Measurements from ENCODE around the gene IGDCC3.

Gene IGDCC3

DNA sequence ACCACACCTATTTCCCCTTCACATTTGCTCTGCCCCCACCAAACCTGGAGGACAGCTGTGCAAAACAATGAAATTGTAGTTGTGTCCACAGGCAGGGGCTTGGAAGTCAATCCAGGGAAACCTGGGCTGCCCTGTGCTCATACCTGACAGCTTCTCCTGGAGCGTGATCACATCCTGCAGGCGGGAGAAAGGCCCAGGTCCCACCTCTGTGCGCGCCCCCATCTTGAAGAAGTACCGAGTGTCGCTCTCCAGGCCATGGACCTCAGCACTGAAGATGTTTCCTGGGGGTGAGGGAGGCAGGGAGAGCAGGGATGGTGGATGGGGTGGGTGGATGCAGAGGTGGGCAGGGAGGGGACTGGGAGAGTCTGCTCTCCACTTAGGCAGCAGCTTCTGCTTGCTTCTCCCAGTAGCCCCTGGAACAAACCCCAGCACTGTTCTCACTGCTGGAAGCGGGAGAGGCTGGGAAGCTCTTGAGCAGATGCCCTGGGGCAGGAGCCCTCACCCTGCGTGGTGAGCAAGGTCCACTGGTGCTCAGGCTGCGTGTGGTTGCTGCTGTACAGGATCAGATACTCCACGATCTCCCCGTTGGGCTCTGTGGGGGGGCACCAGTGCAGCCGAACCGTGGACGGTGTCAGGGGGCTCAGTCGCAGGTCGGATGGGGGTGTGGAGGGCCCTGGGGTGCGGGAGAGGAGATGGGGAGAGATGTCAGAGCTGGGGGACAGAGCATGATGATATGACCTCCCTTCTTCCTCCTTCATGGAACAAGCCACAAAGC is 10.7 kb upstream of the IGDCC3 start:
- DNase-seq (ENCODE audit: low read depth in 1 of 2, low spot score in 1 of 2) = no peak

DNA sequence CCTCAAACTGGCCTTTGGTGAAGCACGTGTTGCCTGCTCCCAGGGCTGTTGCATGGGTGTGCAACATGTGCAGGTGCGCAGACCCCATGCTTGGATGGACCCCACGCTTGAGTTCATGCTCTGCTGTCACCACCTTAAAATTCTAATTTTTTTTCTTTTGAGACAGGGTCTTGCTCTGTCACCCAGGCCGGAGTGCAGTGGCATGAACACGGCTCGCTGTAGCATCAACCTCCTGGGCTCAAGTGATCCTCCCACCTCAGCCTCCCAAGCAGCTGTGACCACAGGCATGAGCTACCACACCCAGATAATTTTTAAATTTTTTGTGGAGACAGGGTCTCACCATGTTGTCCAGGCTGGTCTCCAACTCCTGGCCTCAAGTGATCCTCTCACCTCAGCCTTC is 9.1 kb upstream of the IGDCC3 start:
- no peak for DNase-seq (ENCODE audit: low read depth in 1 of 2, low spot score in 1 of 2)

DNA sequence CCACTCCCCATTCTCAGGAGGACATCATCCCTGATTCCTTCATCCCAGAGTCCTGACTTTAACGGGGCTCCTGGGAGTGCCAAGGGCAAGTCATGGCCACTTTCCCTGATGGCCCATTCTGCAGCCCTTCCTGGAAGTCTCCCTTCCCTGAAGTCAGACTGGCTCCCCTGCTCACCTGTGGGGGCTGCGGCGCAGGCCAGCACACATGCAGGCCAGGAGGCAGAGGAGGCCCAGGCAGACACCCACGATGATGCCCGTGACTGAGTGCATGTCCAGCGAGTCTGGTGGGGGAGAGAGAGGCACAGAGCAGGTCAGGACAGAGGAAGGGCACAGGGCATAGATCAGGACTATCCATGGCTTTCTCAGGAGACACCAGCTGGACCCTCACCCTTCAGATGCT is 8.6 kb upstream of the IGDCC3 start:
- no peak for DNase-seq (ENCODE audit: low read depth in 1 of 2, low spot score in 1 of 2)

DNA sequence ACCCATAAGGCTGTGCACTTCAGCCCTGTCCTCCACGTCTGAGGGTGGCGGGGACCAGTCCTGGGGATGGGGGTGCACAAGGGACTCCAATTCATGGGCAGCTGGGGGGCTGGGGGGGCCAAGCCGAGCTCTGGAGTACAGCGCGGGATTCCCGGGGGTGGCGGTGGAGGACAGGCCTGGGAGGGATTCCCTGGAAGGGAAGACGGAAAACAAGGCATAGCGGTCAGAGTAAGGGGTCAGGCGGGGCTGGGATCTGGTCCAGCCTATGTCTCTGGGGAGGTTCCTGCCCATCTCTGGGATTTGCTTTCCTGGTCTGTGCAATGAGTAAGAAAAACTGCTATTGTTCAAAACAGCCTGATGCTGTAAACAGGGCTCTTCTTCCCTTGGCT is 8.1 kb upstream of the IGDCC3 start:
- no peak for DNase-seq (ENCODE audit: low read depth in 1 of 2, low spot score in 1 of 2)

DNA sequence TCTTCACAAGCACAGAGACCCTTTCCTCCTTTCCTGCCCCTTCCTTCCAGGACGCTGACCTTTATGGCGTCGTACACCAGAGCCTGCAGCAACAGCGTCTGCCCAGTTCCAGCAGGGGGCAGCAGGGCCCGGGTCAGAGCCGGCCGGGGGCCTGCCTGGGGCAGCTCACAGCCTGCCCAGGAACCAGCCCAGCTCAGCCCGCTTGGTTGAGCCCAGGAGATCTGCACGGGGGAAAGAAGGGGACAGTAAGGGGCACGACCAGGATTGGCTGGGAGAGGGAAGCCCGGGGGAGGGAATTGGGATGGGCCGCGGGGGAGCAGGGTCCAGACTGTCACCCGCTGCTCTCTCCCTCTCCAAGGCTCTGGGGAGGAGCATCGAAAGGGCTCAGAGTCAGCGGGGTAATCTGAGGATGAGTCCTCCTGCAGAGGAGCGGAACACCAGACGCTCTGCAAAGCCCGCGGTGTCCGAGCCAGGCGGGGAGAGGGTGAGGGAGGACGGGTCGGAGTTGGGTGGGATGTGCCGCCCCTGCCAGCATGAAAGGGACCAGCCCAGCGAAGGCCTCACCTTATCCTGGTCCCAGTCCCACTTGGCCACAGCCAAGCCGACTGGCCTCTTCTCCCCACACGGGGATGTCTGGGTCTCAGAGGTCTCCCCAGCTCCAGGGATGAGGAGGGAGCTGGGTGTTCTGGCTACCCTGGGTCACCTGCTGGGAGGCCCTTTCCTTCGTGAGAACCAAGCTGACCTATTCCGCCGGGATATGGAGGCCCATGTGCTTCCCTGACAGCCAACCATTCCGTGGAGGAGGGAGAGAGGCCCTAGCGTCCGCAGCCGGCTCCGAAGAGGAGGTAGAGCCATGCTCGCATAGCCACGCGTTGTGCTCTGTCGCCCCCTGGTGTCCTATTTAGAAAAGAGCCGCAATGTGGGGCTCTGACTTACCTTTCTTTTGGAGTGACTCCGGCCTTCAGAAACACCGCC is 7.4 kb upstream of the IGDCC3 start:
- DNase-seq (ENCODE audit: low read depth in 1 of 2, low spot score in 1 of 2) = peak; percentile 69 to 72

DNA sequence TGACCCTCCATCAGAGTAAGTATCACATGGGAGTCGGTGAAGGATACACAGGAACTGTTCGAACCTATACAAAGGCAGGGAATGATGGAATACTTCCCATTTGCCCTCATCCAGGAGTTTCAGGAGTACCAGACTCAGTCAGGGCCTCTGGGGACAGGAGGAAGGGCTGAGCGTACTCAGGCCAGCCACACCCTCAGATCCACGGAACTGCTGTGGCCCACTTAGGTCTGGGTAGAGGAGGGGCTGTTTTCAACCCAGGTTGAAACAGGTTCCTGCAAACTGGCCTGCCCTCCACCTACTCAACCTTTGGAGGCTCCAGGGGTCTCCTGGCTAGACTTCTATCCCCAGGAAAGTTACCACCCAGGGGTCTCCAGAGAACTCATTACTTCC is 6.7 kb upstream of the IGDCC3 start:
- no peak for DNase-seq (ENCODE audit: low read depth in 1 of 2, low spot score in 1 of 2)

DNA sequence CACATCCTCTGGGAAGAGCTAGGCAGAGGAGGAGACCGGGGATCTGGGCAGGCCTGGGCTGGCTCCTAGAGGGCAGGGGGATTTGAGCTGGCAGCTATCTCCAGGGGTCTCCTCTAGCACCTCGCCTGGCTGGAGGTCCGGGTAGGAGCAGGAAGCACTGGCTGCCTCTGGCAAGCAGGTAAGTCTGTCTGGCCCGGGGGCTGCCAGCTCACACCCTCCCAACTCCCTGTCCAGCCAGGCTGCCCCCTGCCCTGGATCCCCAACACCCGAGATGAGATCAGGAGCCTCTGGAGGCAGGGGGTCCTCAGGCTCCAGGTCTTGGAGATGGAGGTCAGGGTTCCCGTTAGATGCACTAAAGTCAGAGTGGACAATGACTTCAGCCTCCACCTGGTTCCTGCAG is 6.2 kb upstream of the IGDCC3 start:
- DNase-seq (ENCODE audit: low read depth in 1 of 2, low spot score in 1 of 2) = no peak

DNA sequence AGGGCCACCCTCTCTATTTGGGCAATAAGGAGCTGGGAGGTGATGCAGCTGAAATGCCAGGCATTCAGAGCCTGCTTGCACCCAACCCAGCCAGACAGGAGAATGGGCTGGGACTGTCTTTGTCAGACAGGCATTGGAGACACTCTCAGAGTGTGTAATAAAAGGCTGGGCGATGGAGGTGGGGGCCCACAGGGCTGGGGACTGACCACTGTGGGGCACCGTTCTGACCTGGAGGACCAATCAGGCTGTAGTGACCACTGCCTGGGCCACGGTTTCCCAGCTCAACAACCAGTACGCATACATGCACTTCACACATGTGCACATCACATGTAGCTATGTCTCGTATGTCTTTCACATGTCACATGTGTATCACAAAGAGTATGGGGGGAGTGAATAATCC is 5.7 kb upstream of the IGDCC3 start:
- DNase-seq (ENCODE audit: low read depth in 1 of 2, low spot score in 1 of 2) = no peak

DNA sequence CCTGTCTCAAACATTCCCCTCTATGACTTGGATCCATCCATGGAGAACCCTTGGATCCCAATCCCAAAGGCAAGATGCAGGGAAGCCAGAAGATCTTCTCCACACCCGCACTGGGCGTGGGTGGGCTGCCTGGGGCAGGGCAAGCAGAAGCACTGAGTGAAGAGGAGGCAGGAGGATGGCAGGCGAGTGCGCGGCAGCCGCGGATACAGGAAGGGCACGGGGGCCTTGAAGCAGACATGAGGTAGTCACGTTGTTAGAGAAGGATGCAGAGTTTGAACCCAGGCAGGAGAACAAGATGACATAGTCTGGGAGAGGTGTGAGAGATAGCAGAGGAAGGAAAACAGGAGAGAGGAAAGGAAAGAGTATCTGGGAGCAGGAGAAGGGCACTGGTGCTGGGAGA is 5.1 kb upstream of the IGDCC3 start:
- DNase-seq (ENCODE audit: low read depth in 1 of 2, low spot score in 1 of 2) = no peak

DNA sequence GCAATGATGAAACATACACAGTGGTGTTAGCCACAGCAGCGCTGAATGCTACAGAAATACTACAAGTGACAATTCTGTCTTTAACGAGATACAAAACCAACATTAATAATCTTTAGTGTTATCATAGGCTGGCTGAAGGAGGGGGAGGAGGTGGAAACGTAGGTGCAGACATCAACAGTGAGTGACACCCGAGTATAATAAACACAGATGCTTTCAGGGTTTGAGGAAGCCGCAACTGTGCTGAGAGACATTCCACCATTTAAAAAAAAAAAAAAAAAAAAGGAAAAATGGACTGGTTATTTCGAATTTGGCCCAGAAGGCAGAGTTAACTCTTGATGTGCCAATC is 4.3 kb upstream of the IGDCC3 start:
- DNase-seq (ENCODE audit: low read depth in 1 of 2, low spot score in 1 of 2) = no peak

DNA sequence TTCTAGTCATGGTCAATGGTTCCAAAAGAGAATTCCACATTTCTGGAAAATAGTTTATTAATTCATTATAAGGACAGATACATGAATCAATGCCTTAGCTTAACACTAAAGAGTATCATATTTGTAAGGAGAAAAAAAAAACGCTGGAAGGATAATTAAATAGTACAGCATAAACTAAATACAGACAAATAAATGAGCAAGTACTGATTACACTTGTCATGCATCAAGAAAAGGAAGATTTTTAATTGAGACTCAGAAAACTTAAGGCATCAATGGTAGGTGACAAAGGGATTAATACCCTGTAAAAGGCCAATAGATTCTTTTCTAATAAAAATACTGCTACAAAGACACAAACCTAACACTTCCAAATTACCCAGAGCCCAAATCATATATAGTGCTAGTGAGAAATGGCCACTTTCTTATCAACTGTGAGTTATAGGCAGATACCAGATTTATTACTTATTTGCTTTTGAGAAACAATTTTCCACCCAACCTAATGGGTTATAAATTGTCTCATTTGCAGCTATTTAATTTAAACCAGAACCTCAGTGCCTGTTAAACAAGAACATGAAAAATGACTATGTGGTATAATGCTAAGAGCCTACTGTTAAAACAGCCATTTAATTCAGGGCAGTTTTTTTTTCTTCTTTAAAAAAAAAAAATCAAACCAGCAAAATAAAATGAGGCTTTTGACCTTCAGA is 3.8 kb upstream of the IGDCC3 start:
- DNase-seq (ENCODE audit: low read depth in 1 of 2, low spot score in 1 of 2) = no peak

DNA sequence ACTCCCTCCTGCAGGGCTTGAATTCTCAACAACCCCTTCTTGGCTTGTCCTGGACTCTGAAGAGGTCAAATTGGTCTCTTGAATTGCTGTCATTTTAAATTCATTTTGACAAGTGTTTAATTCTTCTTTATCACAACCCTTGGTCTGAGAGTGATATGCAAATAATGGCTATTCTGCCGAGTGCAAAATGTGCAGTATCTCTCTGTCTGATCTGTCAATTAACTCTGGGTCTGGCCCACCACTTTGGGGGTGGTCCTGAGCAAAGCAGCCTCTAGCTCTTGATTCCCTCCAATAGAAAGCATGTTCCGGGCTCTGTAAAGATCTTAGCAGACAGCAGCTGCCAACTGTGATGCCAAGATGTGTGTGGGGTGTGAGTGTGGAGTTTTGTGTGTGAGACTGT is 2.2 kb upstream of the IGDCC3 start:
- DNase-seq (ENCODE audit: low read depth in 1 of 2, low spot score in 1 of 2) = no peak

DNA sequence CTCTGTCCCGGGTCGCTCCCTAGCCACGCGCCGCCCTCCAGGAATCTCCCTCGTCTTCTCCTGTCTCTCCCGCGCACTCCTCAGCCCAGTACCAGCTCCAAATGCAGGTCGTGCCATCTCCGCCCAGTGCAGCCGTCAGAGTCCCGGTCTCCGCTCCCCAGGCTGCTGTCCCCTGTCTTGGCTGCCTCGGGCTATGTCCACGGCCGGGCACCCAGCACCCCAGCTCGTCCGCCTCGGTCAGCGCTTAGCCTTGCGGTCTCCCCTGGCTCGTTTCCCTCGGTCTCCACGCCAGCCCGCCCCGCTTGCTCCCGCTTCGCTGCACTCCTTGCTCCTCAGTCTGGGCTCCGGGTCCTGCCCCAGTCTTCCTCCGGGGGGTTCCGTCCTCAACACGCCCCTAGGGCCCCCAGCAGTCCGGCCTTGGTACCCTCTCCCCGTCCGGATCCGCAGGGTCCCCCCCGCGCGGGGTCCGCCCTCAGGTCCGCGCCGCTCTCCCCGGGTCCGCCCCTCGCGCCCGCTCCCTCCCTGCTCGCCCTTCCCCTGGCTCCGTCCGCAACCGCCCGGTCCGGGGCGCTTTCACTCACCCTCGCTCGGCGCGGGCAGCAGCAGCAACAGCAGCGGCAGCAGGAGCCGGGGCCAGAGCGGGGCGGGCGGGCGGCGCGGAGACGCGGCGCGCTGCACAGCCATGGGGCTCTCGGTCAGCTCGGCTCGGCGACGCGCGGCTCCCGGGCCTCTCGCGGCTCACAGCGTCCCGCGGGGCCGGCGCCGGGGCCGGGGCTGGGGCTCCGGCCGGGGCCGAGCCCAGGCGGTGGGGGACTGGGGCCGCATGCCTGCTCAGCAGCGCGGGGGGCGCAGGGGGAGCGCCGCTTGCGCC is 462 bp downstream of the IGDCC3 start:
- DNase-seq (ENCODE audit: low read depth in 1 of 2, low spot score in 1 of 2) = no peak

DNA sequence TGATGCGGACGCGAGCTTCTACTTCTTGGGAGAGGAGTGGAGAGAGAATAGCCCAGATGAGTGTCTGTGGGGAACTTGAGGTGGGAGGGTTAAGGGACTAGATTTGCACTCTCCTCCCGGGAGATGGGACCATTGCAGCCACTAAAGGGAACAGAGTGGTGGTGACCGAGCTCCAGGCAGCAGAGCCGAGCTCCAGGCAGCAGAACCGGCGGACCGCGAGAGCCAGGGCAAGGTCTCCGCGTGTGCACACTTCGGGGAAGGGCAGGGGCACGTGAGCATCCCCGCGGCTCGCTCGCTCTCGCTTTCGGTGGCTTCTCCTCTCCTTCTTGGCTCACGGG is 1.1 kb downstream of the IGDCC3 start:
- DNase-seq (ENCODE audit: low read depth in 1 of 2, low spot score in 1 of 2) = no peak

DNA sequence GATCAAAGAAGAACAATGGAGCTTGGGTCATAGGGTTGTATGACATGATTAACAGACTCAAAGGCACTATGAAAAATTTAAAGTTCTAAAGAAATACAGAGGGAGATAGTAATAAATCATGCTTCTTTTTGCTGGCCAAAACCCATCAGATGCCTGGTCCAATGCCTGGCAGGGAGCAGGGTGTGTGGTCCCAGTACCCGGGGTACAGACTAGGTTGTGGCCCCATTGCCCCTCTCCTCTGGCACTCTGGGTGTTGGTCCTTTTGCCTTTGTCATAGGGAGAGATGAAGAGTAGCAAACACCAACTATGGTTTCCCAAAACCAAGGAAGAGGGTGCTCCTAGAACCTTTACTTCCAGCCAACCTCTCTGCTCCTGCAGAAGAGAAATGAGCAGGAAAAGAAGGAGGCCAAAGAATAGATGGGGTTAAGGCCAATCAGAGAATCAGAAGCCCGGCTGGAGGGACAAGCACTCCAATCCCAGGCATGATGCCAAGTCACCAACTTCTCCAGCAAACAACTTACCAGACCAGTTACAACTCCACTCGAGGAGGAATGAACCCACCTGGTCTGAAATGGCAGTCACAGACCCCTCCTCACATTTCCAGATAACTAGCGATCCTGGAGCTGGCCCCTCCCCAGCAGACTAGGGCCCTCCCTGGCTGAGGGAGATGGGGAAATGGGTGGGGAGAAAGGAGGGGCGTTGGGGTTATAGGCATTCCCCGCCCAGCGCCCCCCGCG is 1.8 kb downstream of the IGDCC3 start:
- DNase-seq (ENCODE audit: low read depth in 1 of 2, low spot score in 1 of 2) = no peak

DNA sequence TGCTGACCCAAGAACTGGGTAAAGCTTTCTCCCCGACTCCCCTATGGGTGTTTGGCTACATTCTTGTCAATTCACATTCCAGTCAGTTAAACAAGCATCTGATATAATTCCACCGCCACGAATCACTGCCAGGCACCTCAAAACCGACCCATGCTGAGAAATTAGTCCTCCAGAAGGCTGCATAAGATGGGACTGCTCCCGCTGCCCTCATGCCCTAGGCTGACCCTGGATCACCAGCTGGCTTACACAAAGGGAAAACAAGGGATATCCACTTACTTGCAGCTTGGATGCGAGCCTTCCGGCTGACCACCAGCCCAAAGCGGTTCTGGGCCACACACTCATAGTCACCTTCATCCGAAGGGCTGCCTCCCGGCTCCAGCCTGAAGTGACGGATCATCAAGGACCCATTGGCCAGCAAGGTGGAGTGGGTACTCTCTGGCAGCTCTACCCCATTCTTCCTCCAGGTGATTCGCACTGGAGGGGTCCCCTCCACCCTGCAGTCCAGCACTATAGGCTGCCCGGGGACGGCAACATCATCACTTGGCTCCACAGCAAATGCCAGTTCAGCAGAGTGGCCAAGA is 2.9 kb downstream of the IGDCC3 start:
- no peak for DNase-seq (ENCODE audit: low read depth in 1 of 2, low spot score in 1 of 2)

DNA sequence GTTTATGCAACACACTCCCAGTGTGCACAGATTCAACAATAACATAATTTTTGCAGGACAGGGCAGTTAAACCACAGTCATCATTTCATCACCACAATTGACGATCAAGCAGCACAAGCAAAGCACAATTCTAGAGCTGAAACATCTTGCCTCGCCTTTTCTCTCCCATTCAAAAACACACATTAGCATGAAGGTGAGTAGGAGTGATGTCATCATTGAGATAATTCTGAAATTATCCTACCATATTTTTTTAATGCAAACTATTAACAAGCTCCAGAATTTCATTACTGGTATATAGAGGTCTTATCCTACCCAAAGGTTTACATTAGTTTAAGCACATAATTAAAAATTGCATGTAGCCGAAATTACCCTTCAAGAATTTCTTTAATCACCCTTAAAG is 3.5 kb downstream of the IGDCC3 start:
- no peak for DNase-seq (ENCODE audit: low read depth in 1 of 2, low spot score in 1 of 2)

DNA sequence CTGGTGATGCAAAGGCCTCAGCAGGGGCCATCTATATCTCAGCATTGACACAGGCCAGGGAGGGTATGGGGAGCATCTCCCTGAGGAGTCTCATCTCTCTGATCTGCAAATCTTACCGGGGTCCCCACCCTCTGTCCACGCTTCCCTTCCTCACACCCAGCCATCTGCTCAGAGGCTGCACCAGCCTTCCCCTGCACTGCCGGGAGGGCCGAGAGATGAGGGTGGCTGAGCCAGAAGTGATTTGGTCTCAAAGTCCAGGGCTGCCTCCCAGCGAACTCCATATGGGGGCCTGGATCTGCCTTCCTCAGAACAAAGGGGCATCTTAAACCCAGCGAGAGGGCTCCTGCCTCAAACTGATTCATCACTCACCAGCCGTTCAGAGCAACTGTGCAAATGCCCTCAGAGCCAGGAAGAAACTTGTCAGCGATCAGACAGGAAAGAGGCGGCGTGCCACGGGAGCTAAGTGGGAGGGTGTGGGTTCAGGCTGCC is 4.6 kb downstream of the IGDCC3 start:
- DNase-seq (ENCODE audit: low read depth in 1 of 2, low spot score in 1 of 2) = no peak

DNA sequence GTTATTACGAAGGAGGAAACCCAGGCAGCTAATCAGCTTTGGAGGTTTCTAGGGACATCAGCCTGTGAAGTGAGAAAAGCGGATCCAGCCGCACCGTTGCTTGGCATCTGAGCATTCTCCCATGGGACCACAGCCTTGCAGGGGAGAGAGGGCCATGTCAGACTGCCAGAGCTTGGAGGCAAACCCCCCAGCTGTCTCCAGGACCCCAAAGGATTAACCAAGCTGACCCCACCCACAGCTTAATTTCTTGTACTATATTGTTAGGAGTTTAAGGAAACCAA is 5.1 kb downstream of the IGDCC3 start:
- no peak for DNase-seq (ENCODE audit: low read depth in 1 of 2, low spot score in 1 of 2)

Data from activated T-helper 1 cell treated with anti-CD3 and anti-CD28 coated beads, Interleukin-2, amount 50 U/mL, for 16 hours (primary cell).